Left lung (tissue), 10 donors: ENCODE results near the gene CHML. TPM values are rescaled to one million over a fixed set of nuclear protein-coding genes. Genes with fewer than 3 reads are reported as not detected.
A peak's percentile ranks its signal among the peaks of the same experiment; 100 is the strongest.

Source experiments
- ATAC-seq: fragments of 200-7000 bp; cut with Tn5 transposase; one replicate; pipeline ENCODE4 v1.9.1; 2020; ENCODE audit warnings: moderate library complexity
- DNase-seq, 4 donors: peaks; one replicate each; pipeline ENCODE4 v3.0.0-alpha.2; 2013 to 2020
- H3K27ac ChIP-seq, 2 donors: fragments of 200-600 bp; sonication (generic) in 1 of 2; one replicate each; pipeline versions ENCODE4 v1.5.0 to v1.8.0; 2020 to 2021
- H3K27me3 ChIP-seq, 2 donors: fragments of 200-600 bp; sonication (generic) in 1 of 2; one replicate each; pipeline versions ENCODE4 v1.5.0 to v1.8.0; 2020 to 2021
- H3K36me3 ChIP-seq, 2 donors: fragments of 200-600 bp; sonication (generic) in 1 of 2; one replicate each; pipeline versions ENCODE4 v1.5.0 to v1.8.0; 2020 to 2021
- H3K4me1 ChIP-seq, 2 donors: fragments of 200-600 bp; one replicate each; pipeline ENCODE4 v1.8.0; 2021
- H3K4me3 ChIP-seq, 2 donors: fragments of 200-600 bp; sonication (generic) in 1 of 2; one replicate each; pipeline versions ENCODE4 v1.5.0 to v1.8.0; 2020 to 2021; ENCODE audit warnings: mild to moderate bottlenecking in 1 of 2
- H3K9me3 ChIP-seq, 2 donors: fragments of 200-600 bp; sonication (generic) in 1 of 2; one replicate each; pipeline versions ENCODE4 v1.5.0 to v1.8.0; 2020 to 2021
- intact Hi-C, 2 donors: fragments of 100-400 bp; cut with DNase I; formaldehyde crosslinking; loops; one replicate each; pipeline versions ENCODE4 v1.11.2 to v1.14.2; 2022
- polyA plus RNA-seq, 6 donors: library from polyadenylated mRNA; unstranded; fragments of 120-200 nt; gene quantifications; one replicate each; pipeline ENCODE4 v1.2.1, GENCODE V29; 2013; ENCODE audit not compliant: insufficient read length in 6 of 6
- total RNA-seq, 2 donors: library from RNA; stranded (reverse); fragmentation: NEBNext Ultra II Directional; extraction: Animal tissue kit (Norgen Biotek cat#: 25700); gene quantifications; one replicate each; pipeline ENCODE4 v1.2.1, GENCODE V29; 2021
- TF ChIP-seq, protein P1 (sequence below), 2 donors: fragments of 200-600 bp; sonication (generic) in 1 of 2; IDR thresholded peaks; one replicate each; pipeline versions ENCODE4 v1.5.0 to v1.8.0; 2021; ENCODE audit warnings: antibody characterized with exemption in 2 of 2
- donor health status: DM: no; HTN: yes; CAD: no.
- donor health status: DM: no; HTN: no; CAD: no.

CHML gene
- total and polyA plus RNA-seq, 8 donors = 9.8 to 27.6 (median 22.2) TPM

DNA sequence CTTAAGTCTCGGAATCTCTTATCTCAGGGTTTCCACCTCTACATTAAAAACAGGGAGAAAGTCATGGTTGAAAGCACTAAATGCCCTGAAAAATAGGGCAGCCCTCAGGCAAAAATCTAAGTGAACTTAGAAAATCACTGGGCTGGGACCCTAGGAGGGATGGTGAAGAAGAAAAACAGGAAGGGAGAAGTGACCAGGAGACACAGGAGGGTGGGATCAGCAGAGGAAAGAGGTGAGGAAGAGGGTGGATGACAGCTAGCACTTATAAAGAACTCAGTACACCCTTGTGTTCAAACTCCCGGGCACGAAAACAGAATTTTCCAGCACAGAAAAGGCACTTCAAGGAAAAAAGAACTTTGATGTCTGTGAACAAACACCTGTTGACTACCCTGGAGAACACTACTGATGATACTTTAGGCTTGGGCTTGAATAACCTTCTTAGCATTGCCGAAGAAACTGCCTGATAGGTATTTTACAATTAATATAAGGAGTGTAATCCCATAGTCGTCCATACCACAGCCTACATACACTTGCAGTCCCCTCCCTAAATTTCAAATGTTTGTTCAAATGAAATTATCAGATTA lies 2.0 kb downstream of the CHML start:
- ATAC-seq = no peak
- H3K27ac ChIP-seq = no peak overlapping the region
- no peaks in the 10 kb centered on the region for H3K9me3 ChIP-seq
- peaks cover 0 to 13% of the 10 kb centered on the region in 2 donors for H3K36me3 ChIP-seq
- TF ChIP-seq, protein P1, sequence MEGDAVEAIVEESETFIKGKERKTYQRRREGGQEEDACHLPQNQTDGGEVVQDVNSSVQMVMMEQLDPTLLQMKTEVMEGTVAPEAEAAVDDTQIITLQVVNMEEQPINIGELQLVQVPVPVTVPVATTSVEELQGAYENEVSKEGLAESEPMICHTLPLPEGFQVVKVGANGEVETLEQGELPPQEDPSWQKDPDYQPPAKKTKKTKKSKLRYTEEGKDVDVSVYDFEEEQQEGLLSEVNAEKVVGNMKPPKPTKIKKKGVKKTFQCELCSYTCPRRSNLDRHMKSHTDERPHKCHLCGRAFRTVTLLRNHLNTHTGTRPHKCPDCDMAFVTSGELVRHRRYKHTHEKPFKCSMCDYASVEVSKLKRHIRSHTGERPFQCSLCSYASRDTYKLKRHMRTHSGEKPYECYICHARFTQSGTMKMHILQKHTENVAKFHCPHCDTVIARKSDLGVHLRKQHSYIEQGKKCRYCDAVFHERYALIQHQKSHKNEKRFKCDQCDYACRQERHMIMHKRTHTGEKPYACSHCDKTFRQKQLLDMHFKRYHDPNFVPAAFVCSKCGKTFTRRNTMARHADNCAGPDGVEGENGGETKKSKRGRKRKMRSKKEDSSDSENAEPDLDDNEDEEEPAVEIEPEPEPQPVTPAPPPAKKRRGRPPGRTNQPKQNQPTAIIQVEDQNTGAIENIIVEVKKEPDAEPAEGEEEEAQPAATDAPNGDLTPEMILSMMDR (IDR thresholded peaks at IDR 0.05) = no peak
- intact Hi-C loops = no loop called here
- no peaks in the 10 kb centered on the region for H3K27me3 ChIP-seq
- peaks cover 7 to 35% of the 10 kb centered on the region in 2 donors for H3K4me1 ChIP-seq
- no peak for DNase-seq
- peak overlapping the region in 1 of 2 donors; percentile 82 for H3K4me3 ChIP-seq

DNA sequence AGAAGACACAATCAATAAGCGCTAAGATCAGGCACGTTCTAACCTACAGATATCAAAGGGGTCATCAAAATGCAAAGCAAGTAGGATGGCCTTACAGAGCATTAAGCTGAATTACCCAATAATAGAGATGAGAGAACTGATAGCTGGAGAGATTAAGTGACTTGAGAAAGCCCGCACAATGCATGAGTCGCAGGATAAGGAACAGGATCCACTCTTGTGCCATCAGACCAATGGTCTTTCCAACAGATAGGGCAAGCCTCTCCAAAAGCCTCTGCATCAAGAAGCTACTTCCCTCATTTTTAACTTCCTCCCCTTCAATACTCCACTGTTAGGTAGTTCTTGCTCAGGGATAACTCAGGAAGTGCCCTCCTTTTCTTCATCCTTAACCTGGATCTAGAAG lies 2.6 kb downstream of the CHML start:
- intact Hi-C loops = no loop called here
- peaks cover 7 to 35% of the 10 kb centered on the region in 2 donors for H3K4me1 ChIP-seq
- H3K36me3 ChIP-seq = peaks cover 0 to 13% of the 10 kb centered on the region in 2 donors
- no peak for DNase-seq
- no peaks in the 10 kb centered on the region for H3K9me3 ChIP-seq
- peak overlapping the region in 1 of 2 donors; percentile 82 for H3K4me3 ChIP-seq
- no peak for ATAC-seq
- TF ChIP-seq, protein P1 (IDR thresholded peaks at IDR 0.05) = no peak
- no peaks in the 10 kb centered on the region for H3K27me3 ChIP-seq
- no peak overlapping the region for H3K27ac ChIP-seq

DNA sequence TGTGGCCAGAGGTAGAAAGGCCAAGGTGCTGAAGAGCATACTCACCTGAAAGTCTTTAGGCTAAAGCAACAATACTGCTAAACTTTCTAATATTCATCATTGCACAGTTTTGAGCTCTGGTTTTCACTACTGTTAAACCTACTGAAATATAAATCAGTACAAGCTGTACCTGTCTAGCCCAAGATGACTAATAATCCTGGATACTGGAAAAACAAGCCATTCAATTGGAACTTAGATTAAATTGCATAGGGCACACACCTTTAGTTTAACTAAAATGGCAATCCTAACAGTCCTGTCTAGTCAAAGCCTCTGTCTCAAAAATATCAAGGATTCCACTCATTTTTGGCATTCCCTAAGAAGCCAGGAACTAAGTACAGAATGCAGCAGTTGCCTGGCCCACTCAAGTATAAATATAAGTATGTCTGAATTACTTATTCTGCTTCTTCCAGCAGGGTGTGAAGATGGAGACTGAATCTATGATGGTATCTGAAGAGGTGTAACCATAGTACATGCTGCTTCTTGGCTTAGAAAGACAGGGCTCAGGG lies 3.1 kb downstream of the CHML start:
- Histone ChIP-seq H3K36me3 (peaks cover 0 to 13% of the 10 kb centered on the region in 2 donors), H3K4me1 (peaks cover 7 to 35% of the 10 kb centered on the region in 2 donors), H3K27me3 (no peaks in the 10 kb centered on the region), H3K27ac (no peak overlapping the region), H3K9me3 (no peaks in the 10 kb centered on the region), H3K4me3 (no peak overlapping the region)
- DNase-seq = no peak
- intact Hi-C loops = no loop called here
- ATAC-seq = no peak
- TF ChIP-seq, protein P1 (IDR thresholded peaks at IDR 0.05) = no peak

DNA sequence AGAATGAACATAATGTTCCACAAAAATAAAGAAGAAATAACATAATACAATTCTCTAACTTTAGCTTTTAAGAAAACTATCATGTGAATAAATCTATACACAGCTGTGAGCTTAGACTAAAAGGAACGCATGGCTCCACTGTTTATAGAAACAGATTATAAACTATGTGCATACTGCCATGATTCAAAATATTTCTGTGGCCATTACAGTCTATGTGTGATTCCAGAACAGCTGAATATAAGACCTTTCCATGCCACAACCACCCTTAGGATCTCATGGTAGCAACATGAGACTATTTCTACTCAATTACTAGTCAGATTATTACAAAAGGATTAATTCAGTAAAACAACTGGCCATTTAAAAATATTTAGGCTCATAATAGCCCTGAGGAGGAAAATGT lies 3.9 kb downstream of the CHML start:
- no peaks in the 10 kb centered on the region for H3K9me3 ChIP-seq
- intact Hi-C loops = no loop called here
- no peak overlapping the region for H3K4me3 ChIP-seq
- H3K27ac ChIP-seq = no peak overlapping the region
- H3K36me3 ChIP-seq = peaks cover 0 to 13% of the 10 kb centered on the region in 2 donors
- H3K4me1 ChIP-seq = peaks cover 7 to 35% of the 10 kb centered on the region in 2 donors
- H3K27me3 ChIP-seq = no peaks in the 10 kb centered on the region
- no peak for DNase-seq
- TF ChIP-seq, protein P1 (IDR thresholded peaks at IDR 0.05) = no peak
- ATAC-seq = no peak

DNA sequence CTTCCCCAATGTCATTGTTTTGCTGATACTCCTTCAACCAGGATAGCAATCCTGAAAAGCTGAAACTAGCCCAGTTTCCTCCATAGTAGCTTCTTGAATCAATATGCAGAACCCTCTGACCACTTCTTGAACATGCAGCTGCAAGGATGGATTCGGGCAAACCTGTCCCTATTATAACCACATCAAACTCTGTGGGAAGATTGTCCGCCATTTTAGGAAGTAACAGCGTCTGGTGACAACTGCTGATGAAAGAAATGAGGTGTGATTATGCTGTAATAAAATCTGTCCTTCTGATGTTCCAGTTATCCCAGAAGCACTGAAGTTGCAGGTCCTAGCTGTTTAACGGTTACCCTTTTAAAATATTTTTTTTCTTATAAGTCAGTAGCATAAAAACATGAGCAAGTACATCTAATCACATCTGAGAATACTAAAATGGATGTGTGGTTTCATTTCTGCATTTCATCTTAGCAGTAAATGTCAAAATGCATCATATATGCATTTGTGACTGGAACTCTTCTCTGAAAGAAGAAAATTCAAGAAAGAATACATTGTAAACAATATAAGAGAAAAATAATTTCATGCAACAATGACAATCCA lies 4.5 kb downstream of the CHML start:
- ATAC-seq = no peak
- TF ChIP-seq, protein P1 (IDR thresholded peaks at IDR 0.05) = no peak
- Histone ChIP-seq H3K36me3 (peaks cover 0 to 13% of the 10 kb centered on the region in 2 donors), H3K4me3 (no peak overlapping the region), H3K9me3 (no peaks in the 10 kb centered on the region), H3K27me3 (no peaks in the 10 kb centered on the region), H3K4me1 (peaks cover 7 to 32% of the 10 kb centered on the region in 2 donors), H3K27ac (no peak overlapping the region)
- intact Hi-C loops = no loop called here
- no peak for DNase-seq
